A375 (cell line): Measurements from ENCODE around the gene GABRG1. TPM values are rescaled to one million over a fixed set of nuclear protein-coding genes. Genes with fewer than 3 reads are reported as not detected.

Source experiments
- total RNA-seq: library from RNA; depleted of rRNA; stranded (reverse); fragments of >200 nt; shearing (Covaris generic); gene quantifications from 2 replicates; pipeline ENCODE4 v1.2.3, GENCODE V29; 2014; rRNA removed

GABRG1 gene
- 0.58 and 0.72 TPM in 2 replicates for total RNA-seq

GRCh38 chr4:46123913-46124755 lies at the start of gene GABRG1:
GABRG1 (minus strand) TSS chr4:46124054; CDS start chr4:46123913, 141 bp downstream.

